Nucleus accumbens (tissue), 56 donors: Measurements from ENCODE around the gene TMEM128.
"Not testable (repeated sequence)": the region's sequence is repeated elsewhere in the genome, so short reads cannot be mapped to it uniquely, and the experiment has no call there.

Source experiments
- DNase-seq, 56 donors: peaks; one replicate each; lab custom pipeline; 2025; lab: John Stamatoyannopoulos, UW

TMEM128 gene

GRCh38 chr4:4257705-4258104 lies 9.7 kb upstream of the TMEM128 start:
- not testable (repeated sequence) for DNase-seq

GRCh38 chr4:4256799-4257198 lies 8.8 kb upstream of the TMEM128 start:
- DNase-seq = peak in 9 of 56 donors; percentile 3 to 38 (median 13)

DNA sequence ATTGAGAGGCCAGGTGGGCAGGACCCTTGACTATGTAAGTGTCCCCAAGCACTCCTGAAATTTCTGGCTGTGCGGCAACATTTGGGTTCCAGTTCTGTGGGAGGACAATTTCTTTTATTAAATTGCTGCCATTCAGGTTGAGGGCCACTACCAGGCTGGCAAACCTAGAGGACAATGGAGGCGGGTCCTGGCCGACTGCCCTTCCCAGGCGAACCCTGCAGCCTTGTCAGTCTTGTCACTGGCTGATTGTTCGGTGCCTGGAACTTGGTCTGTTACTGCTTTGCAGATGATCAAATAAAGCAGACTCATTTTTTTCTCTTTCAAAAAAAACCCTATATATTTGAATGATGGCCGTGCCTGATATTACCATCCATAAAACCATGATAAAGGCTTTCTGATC lies 6.6 kb upstream of the TMEM128 start:
- DNase-seq = peak in 51 of 56 donors; percentile 7 to 83 (median 59)

DNA sequence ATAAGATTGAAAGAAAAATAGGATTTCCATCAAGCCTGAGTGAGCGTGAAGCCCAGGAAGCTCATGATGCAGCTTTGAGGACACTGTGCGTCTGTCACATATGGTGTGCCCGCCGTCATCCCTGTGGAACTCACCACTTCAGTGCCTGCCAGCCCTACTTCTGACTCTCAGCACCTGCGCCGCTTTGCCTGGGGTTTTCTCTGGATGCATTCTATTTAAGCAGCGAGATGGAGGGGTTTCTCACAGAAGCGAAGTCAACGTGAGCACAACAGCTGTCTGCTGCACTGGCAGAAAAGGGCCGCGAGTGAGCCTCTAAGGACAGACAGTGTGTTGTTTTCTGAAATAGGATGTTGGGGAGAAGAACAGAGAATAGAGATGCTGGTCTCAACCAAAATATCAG lies 6.2 kb upstream of the TMEM128 start:
- peak in 7 of 56 donors; percentile 7 to 40 (median 30) for DNase-seq

DNA sequence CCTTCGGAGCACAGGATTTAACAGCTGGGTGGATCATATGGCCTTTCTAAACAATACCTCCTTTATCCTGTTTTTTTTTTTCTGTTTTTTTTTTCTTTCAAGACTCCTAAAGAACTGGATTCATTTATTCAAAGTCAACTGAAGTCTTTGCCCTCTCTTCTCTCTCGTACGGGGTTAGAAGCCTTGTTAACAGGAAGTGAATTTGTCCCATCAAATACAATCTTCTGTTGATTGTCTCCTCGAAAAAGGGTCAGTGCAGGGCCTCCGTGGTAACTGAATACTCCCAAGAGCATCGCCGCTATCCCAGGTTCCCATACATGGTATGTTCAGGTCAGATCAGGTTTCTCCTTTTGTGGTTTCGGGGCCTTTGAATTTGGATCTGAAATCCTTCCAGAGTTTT lies 1.8 kb upstream of the TMEM128 start:
- no peak for DNase-seq

DNA sequence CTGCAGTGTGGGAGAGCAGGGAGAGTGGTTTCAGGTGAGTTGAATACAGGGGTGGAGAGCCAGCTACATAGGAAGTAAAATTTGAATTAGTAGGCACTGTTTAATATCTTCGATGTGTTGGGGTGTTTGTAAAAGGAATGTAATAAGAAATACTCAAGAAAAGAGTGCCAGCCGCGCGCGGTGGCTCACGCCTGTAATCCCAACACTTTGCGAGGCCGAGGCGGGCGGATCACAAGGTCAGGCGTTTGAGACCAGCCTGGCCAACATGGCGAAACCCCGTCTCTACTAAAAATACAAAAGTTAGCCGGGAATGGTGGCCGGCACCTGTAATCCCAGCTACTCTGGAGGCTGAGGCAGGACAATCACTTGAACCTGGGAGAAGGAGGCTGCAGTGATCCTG lies 1.3 kb upstream of the TMEM128 start:
- peak in 1 of 56 donors; percentile 2 for DNase-seq

DNA sequence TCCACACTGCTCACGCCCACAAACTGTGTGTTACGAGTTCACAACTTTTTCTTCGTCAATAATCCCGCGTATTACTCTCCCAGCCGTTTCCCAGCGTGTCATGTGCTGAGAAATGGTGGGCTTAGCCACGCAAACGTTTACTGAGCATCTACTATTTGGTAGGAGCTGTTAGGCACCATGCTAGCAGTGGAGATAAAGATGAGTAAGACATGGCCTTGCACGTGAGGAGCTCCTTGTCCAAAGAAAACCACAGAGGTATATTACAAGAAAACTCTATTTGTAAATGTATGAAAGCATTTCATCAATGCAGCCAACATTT lies 821 bp upstream of the TMEM128 start:
- DNase-seq = peak in 2 of 56 donors; percentile 12 to 36

DNA sequence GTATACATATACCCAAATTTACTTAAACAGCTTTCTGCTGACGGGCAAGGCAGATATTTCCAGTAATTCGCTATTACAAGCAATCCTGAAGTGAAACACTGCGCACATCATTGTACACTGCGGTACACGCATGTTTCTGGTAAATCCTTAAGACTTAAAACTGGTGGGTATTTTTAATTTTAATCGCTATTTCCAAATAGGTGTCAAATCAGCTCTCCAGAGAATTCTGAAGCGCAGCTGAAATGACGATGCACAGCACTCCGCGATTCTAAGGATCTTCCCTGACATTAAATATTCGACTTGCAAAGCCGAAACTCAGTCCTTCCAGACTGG lies 361 bp downstream of the TMEM128 start:
- no peak for DNase-seq

DNA sequence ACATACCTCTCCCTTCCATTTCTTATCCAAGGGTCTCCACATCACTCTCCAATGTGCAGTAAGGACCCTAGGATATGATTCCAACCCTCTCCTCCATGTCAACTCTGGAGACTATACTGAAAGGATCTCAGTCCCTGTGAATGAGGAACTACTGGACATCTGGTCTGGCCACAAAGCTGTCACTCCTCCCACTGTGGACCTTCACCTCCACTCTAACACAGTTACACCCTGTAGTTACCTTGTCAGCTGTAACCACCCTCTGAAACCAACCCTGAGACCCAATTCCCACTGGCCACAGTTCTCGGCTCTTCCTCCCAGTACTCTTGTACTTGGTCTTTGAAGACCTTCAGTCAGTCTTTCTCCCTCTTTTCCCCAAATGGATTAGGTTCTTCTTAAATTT lies 2.9 kb downstream of the TMEM128 start:
- DNase-seq = no peak

GRCh38 chr4:4239551-4239950 lies 8.5 kb downstream of the TMEM128 start:
- peak in 5 of 56 donors; percentile 2 to 17 (median 6) for DNase-seq

GRCh38 chr4:4233610-4234009 lies 14.4 kb downstream of the TMEM128 start:
- no peak for DNase-seq

DNA sequence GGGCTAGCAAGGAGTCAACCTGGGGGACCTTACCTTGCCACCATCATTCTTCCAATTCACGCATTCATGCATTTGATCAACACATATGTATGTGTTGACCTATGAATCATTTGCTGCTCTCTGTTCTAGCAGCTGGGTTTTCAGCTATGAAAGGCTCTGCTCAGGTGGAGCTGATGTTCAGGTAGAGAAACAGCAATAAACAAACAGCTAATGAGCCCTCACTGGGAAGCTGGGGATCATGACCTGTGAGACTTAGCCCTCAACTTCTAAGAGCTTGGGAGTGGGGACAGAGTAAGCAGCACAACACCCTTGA lies 19.7 kb downstream of the TMEM128 start:
- DNase-seq = no peak

- no peak for DNase-seq
Measured at GRCh38 chr4:4227510-4228355, 20.3 kb downstream of the TMEM128 start.

DNA sequence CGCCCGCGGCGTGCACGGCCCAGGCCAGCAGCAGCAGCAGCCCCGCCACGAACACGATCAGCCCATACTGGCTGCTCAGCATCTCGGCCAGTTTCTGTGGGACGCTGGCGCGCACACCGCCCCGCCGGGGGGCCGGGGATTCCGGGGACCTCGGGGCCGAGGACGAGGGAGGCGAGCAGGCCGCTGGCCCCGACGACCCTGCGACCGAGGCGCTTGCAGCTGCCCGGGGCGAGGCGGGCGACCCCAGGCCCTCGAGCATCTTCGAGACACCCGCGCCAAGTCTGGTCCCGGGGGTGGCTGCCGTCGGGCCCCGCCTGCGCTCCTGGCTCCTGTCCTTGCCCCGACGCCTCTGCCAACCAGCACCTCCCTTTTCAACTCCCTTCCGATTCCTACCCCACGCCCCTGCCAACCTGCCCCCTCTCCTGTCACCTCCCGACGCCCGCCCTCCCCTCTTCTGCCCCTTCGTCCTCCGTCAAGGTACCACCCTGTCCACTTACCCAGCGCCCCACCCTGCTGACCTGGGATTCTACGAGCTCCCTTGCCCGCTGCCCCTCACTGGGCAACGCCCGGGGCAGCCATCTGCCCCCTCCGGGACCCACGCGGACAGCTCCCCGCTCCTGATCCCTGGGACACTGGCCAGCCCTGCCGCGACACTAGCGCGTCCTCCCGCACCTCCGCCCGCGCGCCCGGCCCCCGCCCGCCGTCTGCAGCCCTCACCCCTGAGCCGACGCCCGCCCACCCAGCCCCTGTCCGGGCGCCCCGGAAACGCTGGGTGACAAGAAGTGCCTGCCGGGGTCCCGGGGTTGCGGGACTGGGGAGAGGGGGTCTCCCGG lies 21.2 kb downstream of the TMEM128 start, which contains the start of gene OTOP1:
OTOP1 (minus strand) TSS at position 324 of the 833 bp plus-strand sequence; CDS start at position 259, 65 bp downstream.
- DNase-seq = no peak

GRCh38 chr4:4225915-4226605 lies 22.0 kb downstream of the TMEM128 start:
- DNase-seq = peak in 1 of 56 donors; percentile 9

- DNase-seq = no peak
Measured at GRCh38 chr4:4217113-4217512, 30.9 kb downstream of the TMEM128 start.

DNA sequence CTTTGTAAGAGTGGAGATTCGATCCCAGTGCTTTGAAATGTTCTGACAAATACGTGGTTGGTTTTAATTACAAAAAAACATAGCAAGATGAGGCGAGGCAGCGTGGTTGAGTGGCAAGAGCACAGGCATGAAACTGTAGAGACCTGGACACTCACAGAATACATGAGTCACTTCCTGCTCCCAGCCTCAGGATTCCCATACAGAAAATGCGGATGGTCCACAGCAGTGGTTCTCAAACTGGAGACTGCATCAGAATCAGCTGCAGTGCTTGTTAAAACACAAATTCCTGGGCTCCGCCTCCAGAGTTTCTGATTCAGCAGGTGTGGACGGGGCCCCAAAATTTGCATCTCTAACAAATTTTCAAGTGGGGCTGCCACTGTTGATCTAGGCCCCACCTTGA lies 31.4 kb downstream of the TMEM128 start:
- peak in 1 of 56 donors; percentile 4 for DNase-seq

DNA sequence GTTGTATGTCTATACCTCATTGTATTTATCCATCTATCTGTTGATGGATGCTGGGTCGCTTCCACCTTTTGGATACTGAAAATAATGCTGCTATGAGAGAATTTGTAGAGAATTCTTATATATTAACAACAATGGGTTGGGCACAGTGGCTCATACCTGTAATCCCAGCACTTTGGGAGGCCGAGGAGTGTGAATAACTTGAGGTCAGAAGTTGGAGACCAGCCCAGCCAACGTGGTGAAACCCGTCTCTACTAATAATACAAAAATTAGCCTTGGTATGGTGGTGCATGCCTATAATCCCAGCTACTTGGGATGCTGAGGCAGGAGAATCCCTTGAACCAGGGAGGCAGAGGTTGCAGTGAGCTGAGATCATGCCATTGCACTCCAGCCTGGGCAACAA lies 34.3 kb downstream of the TMEM128 start:
- DNase-seq = not testable (repeated sequence)

- no peak for DNase-seq
Measured at GRCh38 chr4:4206204-4206603, 41.8 kb downstream of the TMEM128 start.

DNA sequence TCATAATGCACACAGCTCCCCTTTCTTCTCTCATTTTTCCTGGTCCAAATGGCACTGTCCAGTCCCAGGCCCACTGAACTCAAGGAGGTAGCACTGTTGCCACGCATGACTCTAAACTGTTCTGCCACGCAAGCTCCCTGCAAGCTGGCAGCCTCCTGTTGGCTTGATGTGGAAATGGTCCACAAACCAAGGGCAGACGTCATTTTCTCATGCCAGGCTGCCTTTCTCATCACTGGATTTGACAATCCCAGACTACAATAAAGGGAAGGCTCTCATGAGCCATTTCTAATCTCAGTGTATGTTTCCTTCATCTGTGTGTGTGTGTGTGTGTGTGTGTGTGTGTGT lies 43.6 kb downstream of the TMEM128 start:
- no peak for DNase-seq

DNA sequence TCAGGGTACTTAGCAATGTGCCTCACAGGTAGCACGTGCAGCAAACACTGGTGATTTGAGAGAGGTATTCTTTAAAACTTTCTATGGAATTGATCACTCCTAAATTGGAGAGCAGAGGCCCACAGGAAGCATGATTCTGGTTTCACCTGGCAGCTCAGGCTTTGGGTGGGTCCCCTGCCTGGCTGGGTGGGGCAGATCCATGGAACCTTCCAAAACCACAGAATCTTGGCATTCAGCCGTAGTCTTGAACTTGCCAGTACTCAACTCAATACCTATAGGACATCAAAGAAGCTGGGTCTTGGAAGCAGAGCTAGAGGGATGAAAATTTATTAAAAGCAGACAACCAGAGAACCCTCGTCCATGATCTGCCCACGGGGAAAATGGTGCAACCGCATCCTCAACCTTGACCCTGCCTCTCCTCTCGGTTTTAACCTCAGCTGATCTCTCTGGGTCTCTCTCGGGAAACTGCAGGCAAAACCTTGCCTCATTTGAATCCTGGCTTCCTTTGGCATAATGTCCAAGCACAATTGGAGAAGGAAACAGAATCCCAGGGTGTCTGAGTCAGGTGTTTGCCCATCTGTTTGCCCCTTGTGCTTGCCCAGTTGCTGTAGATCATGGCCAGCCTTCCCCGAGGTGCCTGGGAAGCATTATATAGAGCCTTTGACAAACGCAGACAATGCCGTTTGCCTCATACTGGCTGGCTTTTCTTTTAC lies 44.2 kb downstream of the TMEM128 start:
- DNase-seq = no peak
